ENCODE data around the gene SCRN1.

Gene SCRN1

GRCh38 chr7:30003098-30003497 lies 13.5 kb upstream of the SCRN1 start:
- H3K27ac ChIP-seq (ENCODE audit: low read depth, low read length) = no peak overlapping the region
- no peaks in the 10 kb centered on the region for H3K9me3 ChIP-seq (ENCODE audit: insufficient read depth, low read depth, low read length)
- H3K4me1 ChIP-seq (ENCODE audit: insufficient read depth, low read length) = peaks cover 28% of the 10 kb centered on the region
- 42% methylated on average over 6 of the region's 6 CpGs for WGBS
- H3K9ac ChIP-seq (ENCODE audit: low read depth, low read length) = no peak overlapping the region
- no peak overlapping the region for H3K4me3 ChIP-seq (ENCODE audit: low read length)
- H3K36me3 ChIP-seq (ENCODE audit: insufficient read depth, low read length) = no peaks in the 10 kb centered on the region
- H3K27me3 ChIP-seq (ENCODE audit: insufficient read depth, low read length) = no peaks in the 10 kb centered on the region

- Histone ChIP-seq H3K27me3 (ENCODE audit: insufficient read depth, low read length) (no peaks in the 10 kb centered on the region), H3K4me3 (ENCODE audit: low read length) (no peak overlapping the region), H3K4me1 (ENCODE audit: insufficient read depth, low read length) (peaks cover 28% of the 10 kb centered on the region), H3K27ac (ENCODE audit: low read depth, low read length) (no peak overlapping the region), H3K9me3 (ENCODE audit: insufficient read depth, low read depth, low read length) (peaks cover 3% of the 10 kb centered on the region; the same call in 1 of the 2 replicates), H3K36me3 (ENCODE audit: insufficient read depth, low read length) (no peaks in the 10 kb centered on the region), H3K9ac (ENCODE audit: low read depth, low read length) (no peak overlapping the region)
- no CpG with 5 or more reads among the region's 2 CpGs for WGBS
Measured at GRCh38 chr7:30001998-30002397, 12.4 kb upstream of the SCRN1 start.

- Histone ChIP-seq H3K27me3 (ENCODE audit: insufficient read depth, low read length) (no peaks in the 10 kb centered on the region), H3K9ac (ENCODE audit: low read depth, low read length) (no peak overlapping the region), H3K4me1 (ENCODE audit: insufficient read depth, low read length) (peaks cover 16% of the 10 kb centered on the region), H3K4me3 (ENCODE audit: low read length) (no peak overlapping the region), H3K27ac (ENCODE audit: low read depth, low read length) (no peak overlapping the region), H3K9me3 (ENCODE audit: insufficient read depth, low read depth, low read length) (peaks cover 12% of the 10 kb centered on the region), H3K36me3 (ENCODE audit: insufficient read depth, low read length) (no peaks in the 10 kb centered on the region)
Measured at GRCh38 chr7:29998489-29998888, 8.9 kb upstream of the SCRN1 start.

GRCh38 chr7:29996321-29996720 lies 6.7 kb upstream of the SCRN1 start:
- no peak overlapping the region for H3K27ac ChIP-seq (ENCODE audit: low read depth, low read length)
- H3K9me3 ChIP-seq (ENCODE audit: insufficient read depth, low read depth, low read length) = peaks cover 22% of the 10 kb centered on the region
- H3K4me3 ChIP-seq (ENCODE audit: low read length) = no peak overlapping the region
- H3K4me1 ChIP-seq (ENCODE audit: insufficient read depth, low read length) = peaks cover 4% of the 10 kb centered on the region; the same call in 1 of the 2 replicates
- no peak overlapping the region for H3K9ac ChIP-seq (ENCODE audit: low read depth, low read length)
- no peaks in the 10 kb centered on the region for H3K36me3 ChIP-seq (ENCODE audit: insufficient read depth, low read length)
- no peaks in the 10 kb centered on the region for H3K27me3 ChIP-seq (ENCODE audit: insufficient read depth, low read length)

- H3K27ac ChIP-seq (ENCODE audit: low read depth, low read length) = no peak overlapping the region
- H3K9ac ChIP-seq (ENCODE audit: low read depth, low read length) = no peak overlapping the region
- H3K27me3 ChIP-seq (ENCODE audit: insufficient read depth, low read length) = no peaks in the 10 kb centered on the region
- H3K4me3 ChIP-seq (ENCODE audit: low read length) = no peak overlapping the region
- H3K4me1 ChIP-seq (ENCODE audit: insufficient read depth, low read length) = 0 out of 2 replicates have a peak, but pooled peaks cover under 1% of the 10 kb centered on the region
- no peaks in the 10 kb centered on the region for H3K36me3 ChIP-seq (ENCODE audit: insufficient read depth, low read length)
- peaks cover 22% of the 10 kb centered on the region for H3K9me3 ChIP-seq (ENCODE audit: insufficient read depth, low read depth, low read length)
Measured at GRCh38 chr7:29995652-29996051, 6.1 kb upstream of the SCRN1 start.

GRCh38 chr7:29993140-29993539 lies 3.5 kb upstream of the SCRN1 start:
- Histone ChIP-seq H3K9ac (ENCODE audit: low read depth, low read length) (no peak overlapping the region), H3K36me3 (ENCODE audit: insufficient read depth, low read length) (no peaks in the 10 kb centered on the region), H3K27ac (ENCODE audit: low read depth, low read length) (no peak overlapping the region), H3K27me3 (ENCODE audit: insufficient read depth, low read length) (no peaks in the 10 kb centered on the region), H3K4me1 (ENCODE audit: insufficient read depth, low read length) (peaks cover 2% of the 10 kb centered on the region), H3K9me3 (ENCODE audit: insufficient read depth, low read depth, low read length) (peaks cover 22% of the 10 kb centered on the region), H3K4me3 (ENCODE audit: low read length) (no peak overlapping the region)
- WGBS = 93% methylated on average over 3 of the region's 4 CpGs

GRCh38 chr7:29991937-29992336 lies 2.3 kb upstream of the SCRN1 start:
- Histone ChIP-seq H3K27me3 (ENCODE audit: insufficient read depth, low read length) (no peaks in the 10 kb centered on the region), H3K9ac (ENCODE audit: low read depth, low read length) (no peak overlapping the region), H3K27ac (ENCODE audit: low read depth, low read length) (no peak overlapping the region), H3K4me3 (ENCODE audit: low read length) (no peak overlapping the region), H3K9me3 (ENCODE audit: insufficient read depth, low read depth, low read length) (peaks cover 19% of the 10 kb centered on the region), H3K4me1 (ENCODE audit: insufficient read depth, low read length) (peaks cover 14% of the 10 kb centered on the region), H3K36me3 (ENCODE audit: insufficient read depth, low read length) (no peaks in the 10 kb centered on the region)
- WGBS = 97% methylated on average over 5 of the region's 5 CpGs

- Histone ChIP-seq H3K27me3 (ENCODE audit: insufficient read depth, low read length) (no peaks in the 10 kb centered on the region), H3K9me3 (ENCODE audit: insufficient read depth, low read depth, low read length) (peaks cover 13% of the 10 kb centered on the region), H3K9ac (ENCODE audit: low read depth, low read length) (no peak overlapping the region), H3K4me1 (ENCODE audit: insufficient read depth, low read length) (peaks cover 14% of the 10 kb centered on the region), H3K36me3 (ENCODE audit: insufficient read depth, low read length) (no peaks in the 10 kb centered on the region), H3K4me3 (ENCODE audit: low read length) (no peak overlapping the region), H3K27ac (ENCODE audit: low read depth, low read length) (no peak overlapping the region)
- WGBS = 91% methylated on average over 4 of the region's 4 CpGs
Measured at GRCh38 chr7:29990931-29991330, 1.3 kb upstream of the SCRN1 start.

- H3K9ac ChIP-seq (ENCODE audit: low read depth, low read length) = peak overlapping the region; percentile 96
- peaks cover 14% of the 10 kb centered on the region for H3K4me1 ChIP-seq (ENCODE audit: insufficient read depth, low read length)
- peak overlapping the region; percentile 98 for H3K4me3 ChIP-seq (ENCODE audit: low read length)
- H3K36me3 ChIP-seq (ENCODE audit: insufficient read depth, low read length) = peaks cover 2% of the 10 kb centered on the region; the same call in 1 of the 2 replicates
- 1% methylated on average over 75 of the region's 75 CpGs for WGBS
- H3K27ac ChIP-seq (ENCODE audit: low read depth, low read length) = peak overlapping the region; percentile 61
- H3K27me3 ChIP-seq (ENCODE audit: insufficient read depth, low read length) = no peaks in the 10 kb centered on the region
- peaks cover 12% of the 10 kb centered on the region for H3K9me3 ChIP-seq (ENCODE audit: insufficient read depth, low read depth, low read length)
Measured at GRCh38 chr7:29988424-29989256, 961 bp downstream of the SCRN1 start.

- 27% methylated on average over 7 of the region's 8 CpGs for WGBS
- Histone ChIP-seq H3K4me3 (ENCODE audit: low read length) (peak overlapping the region; percentile 98), H3K27me3 (ENCODE audit: insufficient read depth, low read length) (no peaks in the 10 kb centered on the region), H3K9me3 (ENCODE audit: insufficient read depth, low read depth, low read length) (peaks cover 4% of the 10 kb centered on the region), H3K27ac (ENCODE audit: low read depth, low read length) (peak overlapping the region; percentile 61), H3K36me3 (ENCODE audit: insufficient read depth, low read length) (peaks cover 3% of the 10 kb centered on the region; the same call in 1 of the 2 replicates), H3K9ac (ENCODE audit: low read depth, low read length) (peak overlapping the region; percentile 96), H3K4me1 (ENCODE audit: insufficient read depth, low read length) (peaks cover 14% of the 10 kb centered on the region)
Measured at GRCh38 chr7:29987811-29988317, 1.7 kb downstream of the SCRN1 start.

- Histone ChIP-seq H3K4me1 (ENCODE audit: insufficient read depth, low read length) (peaks cover 14% of the 10 kb centered on the region), H3K4me3 (ENCODE audit: low read length) (peak overlapping the region; percentile 98), H3K27me3 (ENCODE audit: insufficient read depth, low read length) (no peaks in the 10 kb centered on the region), H3K9ac (ENCODE audit: low read depth, low read length) (peak overlapping the region; percentile 96; the same call in 1 of the 2 replicates), H3K36me3 (ENCODE audit: insufficient read depth, low read length) (peaks cover 3% of the 10 kb centered on the region; the same call in 1 of the 2 replicates), H3K27ac (ENCODE audit: low read depth, low read length) (peak overlapping the region; percentile 61), H3K9me3 (ENCODE audit: insufficient read depth, low read depth, low read length) (no peaks in the 10 kb centered on the region)
- 64% methylated on average over 2 of the region's 2 CpGs for WGBS
Measured at GRCh38 chr7:29987083-29987482, 2.5 kb downstream of the SCRN1 start.
